ENCODE data around the gene PER1. TPM values are rescaled to one million over a fixed set of nuclear protein-coding genes. Genes with fewer than 3 reads are reported as not detected.

The PER1 gene
- total and polyA plus RNA-seq, 10 of the 15 experiments (the other 5 are each of a cell fraction or from before 2014, with no cell fraction given) = 0.02 to 25.1 (median 5.4) TPM

DNA sequence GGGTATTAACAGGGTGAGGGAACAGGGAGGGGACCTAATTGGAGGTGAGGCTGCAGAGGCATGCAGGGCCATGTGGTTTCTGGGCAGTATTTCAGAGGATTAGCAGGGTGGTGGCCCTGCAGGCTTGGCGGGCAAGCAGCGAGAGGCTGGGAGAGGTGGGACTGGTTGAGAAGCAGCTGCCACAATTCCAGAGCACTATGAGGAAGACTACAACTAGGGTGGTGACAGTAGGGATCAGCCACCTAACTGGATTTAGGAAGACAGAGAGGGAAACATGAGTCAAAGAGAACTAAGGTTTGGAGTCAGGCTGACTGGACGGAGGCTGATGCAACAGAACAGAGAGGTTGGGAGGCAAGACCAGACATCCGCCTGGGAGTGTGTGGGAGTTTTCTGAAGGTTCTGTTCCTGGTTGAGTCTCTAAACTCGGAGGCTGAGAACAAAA, 46.2 kb downstream of the PER1 start (continued):
- TF ChIP-seq, protein P1, sequence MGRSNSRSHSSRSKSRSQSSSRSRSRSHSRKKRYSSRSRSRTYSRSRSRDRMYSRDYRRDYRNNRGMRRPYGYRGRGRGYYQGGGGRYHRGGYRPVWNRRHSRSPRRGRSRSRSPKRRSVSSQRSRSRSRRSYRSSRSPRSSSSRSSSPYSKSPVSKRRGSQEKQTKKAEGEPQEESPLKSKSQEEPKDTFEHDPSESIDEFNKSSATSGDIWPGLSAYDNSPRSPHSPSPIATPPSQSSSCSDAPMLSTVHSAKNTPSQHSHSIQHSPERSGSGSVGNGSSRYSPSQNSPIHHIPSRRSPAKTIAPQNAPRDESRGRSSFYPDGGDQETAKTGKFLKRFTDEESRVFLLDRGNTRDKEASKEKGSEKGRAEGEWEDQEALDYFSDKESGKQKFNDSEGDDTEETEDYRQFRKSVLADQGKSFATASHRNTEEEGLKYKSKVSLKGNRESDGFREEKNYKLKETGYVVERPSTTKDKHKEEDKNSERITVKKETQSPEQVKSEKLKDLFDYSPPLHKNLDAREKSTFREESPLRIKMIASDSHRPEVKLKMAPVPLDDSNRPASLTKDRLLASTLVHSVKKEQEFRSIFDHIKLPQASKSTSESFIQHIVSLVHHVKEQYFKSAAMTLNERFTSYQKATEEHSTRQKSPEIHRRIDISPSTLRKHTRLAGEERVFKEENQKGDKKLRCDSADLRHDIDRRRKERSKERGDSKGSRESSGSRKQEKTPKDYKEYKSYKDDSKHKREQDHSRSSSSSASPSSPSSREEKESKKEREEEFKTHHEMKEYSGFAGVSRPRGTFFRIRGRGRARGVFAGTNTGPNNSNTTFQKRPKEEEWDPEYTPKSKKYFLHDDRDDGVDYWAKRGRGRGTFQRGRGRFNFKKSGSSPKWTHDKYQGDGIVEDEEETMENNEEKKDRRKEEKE (IDR thresholded peaks at IDR 0.05) = no peak
- TF ChIP-seq MEF2B (IDR thresholded peaks at IDR 0.05; ENCODE audit: partially characterized antibody, poor library complexity, severe bottlenecking) (no peak), KDM1A (IDR thresholded peaks at IDR 0.05; ENCODE audit: borderline replicate concordance) (no peak), SMC3 (IDR thresholded peaks at IDR 0.05; ENCODE audit: borderline replicate concordance, low read length) (no peak), NFYB (IDR thresholded peaks at IDR 0.05; ENCODE audit: insufficient read depth, low read depth, low read length) (no peak), HDGF (IDR thresholded peaks at IDR 0.05) (no peak), CHD4 (IDR thresholded peaks at IDR 0.05) (no peak), ZNF622 (IDR thresholded peaks at IDR 0.05) (no peak)
- TF ChIP-seq, protein P2, sequence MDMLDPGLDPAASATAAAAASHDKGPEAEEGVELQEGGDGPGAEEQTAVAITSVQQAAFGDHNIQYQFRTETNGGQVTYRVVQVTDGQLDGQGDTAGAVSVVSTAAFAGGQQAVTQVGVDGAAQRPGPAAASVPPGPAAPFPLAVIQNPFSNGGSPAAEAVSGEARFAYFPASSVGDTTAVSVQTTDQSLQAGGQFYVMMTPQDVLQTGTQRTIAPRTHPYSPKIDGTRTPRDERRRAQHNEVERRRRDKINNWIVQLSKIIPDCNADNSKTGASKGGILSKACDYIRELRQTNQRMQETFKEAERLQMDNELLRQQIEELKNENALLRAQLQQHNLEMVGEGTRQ (IDR thresholded peaks at IDR 0.05; ENCODE audit: borderline replicate concordance, low read depth, low read length) = no peak

DNA sequence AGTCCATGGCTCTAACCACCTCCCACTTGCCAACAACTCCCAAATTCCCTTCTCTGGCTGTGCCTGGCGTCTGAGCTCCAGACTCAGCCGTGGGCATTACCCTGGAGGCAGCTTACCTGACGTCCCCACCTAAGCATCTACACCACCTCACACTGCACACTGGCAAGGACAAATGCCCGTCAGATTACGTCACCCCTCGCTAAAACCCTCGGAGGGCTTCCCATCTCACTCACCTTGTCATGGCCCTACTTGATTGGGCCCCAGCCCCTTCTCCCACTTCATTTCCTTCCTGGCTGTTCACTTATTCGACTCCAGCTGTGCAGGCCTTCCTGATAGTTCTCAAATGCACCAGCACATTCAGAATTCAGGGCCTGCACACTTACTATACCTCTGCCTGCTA, 47.3 kb downstream of the PER1 start:
- intact Hi-C loops (cut with micrococcal nuclease; ENCODE audit: unreplicated experiment) (no loop called here), in situ Hi-C loops (cut with MboI) (no loop called here)
- no peak for DNase-seq (ENCODE audit: low read depth, low spot score)
- Histone ChIP-seq H3K9me3 (replicated peaks; ENCODE audit: control insufficient read depth, insufficient read depth, low read length) (no peaks in the 10 kb centered on the region), H3K4me3 (no peak overlapping the region), H3K79me2 (ENCODE audit: control insufficient read depth, insufficient read depth, low read length) (no peaks in the 10 kb centered on the region), H3K36me3 (ENCODE audit: control insufficient read depth in 2 of 2, insufficient read depth in 2 of 2, low read length in 1 of 2) (no peaks in the 10 kb centered on the region), H3K4me1 (ENCODE audit: control insufficient read depth, insufficient read depth, low read length) (peaks cover 2% of the 10 kb centered on the region), H3K4me2 (ENCODE audit: control insufficient read depth, insufficient read depth) (no peak overlapping the region), H3K27me3 (replicated peaks in 1 of 2; ENCODE audit: control insufficient read depth in 2 of 2, insufficient read depth in 2 of 2, low read length in 1 of 2) (no peaks in the 10 kb centered on the region), H4K20me1 (ENCODE audit: control insufficient read depth, insufficient read depth) (no peaks in the 10 kb centered on the region), H2AFZ (ENCODE audit: control insufficient read depth, low read depth, low read length) (no peak overlapping the region), H3K27ac (ENCODE audit: control insufficient read depth, insufficient read depth) (no peak overlapping the region), H3K9ac (ENCODE audit: control insufficient read depth, insufficient read depth, low read length) (no peak overlapping the region)
- 35% methylated on average over 7 of the region's 8 CpGs for WGBS (ENCODE audit: insufficient coverage, insufficient replicate concordance, low lambda C conversion rate, missing lambda C conversion rate)
- no peak for ATAC-seq
- BruUV-seq (replicated peaks) = no TSS peak
- FAIRE-seq = no peak
- SMC1A ChIA-PET (ENCODE audit: uncharacterized antibody, unreplicated experiment) = interaction anchor here (0.6 to 1.9 kb wide), 4 partner anchors 11 to 46 kb away, joined by 3 to 9 read pairs (median 6); no protein-coding TSS in a partner anchor
- POLR2A ChIA-PET = interaction anchor here (1.1 kb wide), 1 partner anchor 10 kb away, joined by 3 read pairs; no protein-coding TSS in a partner anchor
- TF ChIP-seq TCF3 (IDR thresholded peaks at IDR 0.05; ENCODE audit: borderline replicate concordance, insufficient read depth, low read depth, low read length) = no peak
- no peak for TF ChIP-seq ZNF622 (IDR thresholded peaks at IDR 0.05)
- no peak for TF ChIP-seq ZNF24 (IDR thresholded peaks at IDR 0.05)
- TF ChIP-seq SMAD1 (IDR thresholded peaks at IDR 0.05; ENCODE audit: low read depth, partially characterized antibody) = no peak
- TF ChIP-seq TARDBP (IDR thresholded peaks at IDR 0.05; ENCODE audit: borderline replicate concordance) = no peak
- no peak for TF ChIP-seq NFXL1 (IDR thresholded peaks at IDR 0.05; ENCODE audit: borderline replicate concordance)
- RAD21 ChIA-PET (ENCODE audit: unreplicated experiment) = interaction anchor here (0.7 to 2.6 kb wide), 3 partner anchors 12 to 44 kb away, joined by 3 to 9 read pairs (median 8); no protein-coding TSS in a partner anchor
- CTCF ChIA-PET = interaction anchor here (0.8 to 14.3 kb wide), 8 partner anchors 11 to 58 kb away, joined by 3 to 189 read pairs (median 9); partner anchors contain the start of genes ALOX12B and ALOXE3
